T-cell (primary cell): Measurements from ENCODE around the gene SLC2A9. TPM values are rescaled to one million over a fixed set of nuclear protein-coding genes. Genes with fewer than 3 reads are reported as not detected.

ENCODE experiments used
- ATAC-seq, 4 experiments: fragments of 200-7000 bp in 3 of 4; fragments of 150-1000 bp in 1 of 4; cut with Tn5 transposase; replicated peaks in 1 of 4; 1 replicate in 3 of 4; 2 replicates in 1 of 4; pipeline ENCODE4 v1.10.0; 2021; ENCODE audit warnings: moderate library complexity in 3 of 4, mild to moderate bottlenecking in 2 of 4, moderate number of reproducible peaks in 1 of 4
- CTCF ChIA-PET, 2 donors: fragments of 300-600 bp; sonication (Branson Sonifier 250); formaldehyde crosslinking; loops; one replicate each; lab custom pipeline; 2022; ENCODE audit warnings: antibody characterized with exemption in 2 of 2; lab: Charles Lee
- POLR2A ChIA-PET, 2 donors: fragments of 300-600 bp; sonication (Branson Sonifier 250); formaldehyde crosslinking; loops; one replicate each; lab custom pipeline; 2022; ENCODE audit warnings: antibody characterized with exemption in 2 of 2; lab: Charles Lee
- DNase-seq, 35 experiments: peaks; one replicate each; pipeline versions ENCODE4 v3.0.0 to v3.0.0-alpha.2; 2013 to 2023
- H3K27ac ChIP-seq: one replicate; pipeline ENCODE4 v1.5.1; 2013; ENCODE audit warnings: low read length
- H3K27me3 ChIP-seq, 2 experiments: replicated peaks in 1 of 2; 1 replicate in 1 of 2; 2 replicates in 1 of 2; pipeline versions ENCODE4 v1.6.1 to v1.7.0; 2013; ENCODE audit warnings: low read length in 1 of 2, mixed read lengths in 1 of 2; ENCODE audit not compliant: control insufficient read depth in 2 of 2, insufficient read depth in 2 of 2; ENCODE audit errors: extremely low read depth in 1 of 2
- H3K36me3 ChIP-seq, 2 donors: 1 replicate in 1 of 2; 2 replicates in 1 of 2; pipeline versions ENCODE4 v1.6.1 to v1.7.0; 2013; ENCODE audit warnings: low read length in 1 of 2; ENCODE audit not compliant: control insufficient read depth in 2 of 2, insufficient read depth in 1 of 2; ENCODE audit errors: extremely low read depth in 1 of 2
- H3K4me1 ChIP-seq, 2 experiments: 1 replicate in 1 of 2; 2 replicates in 1 of 2; pipeline versions ENCODE4 v1.6.1 to v1.7.0; 2013; ENCODE audit warnings: low read length in 2 of 2, mixed read lengths in 1 of 2; ENCODE audit not compliant: insufficient read depth in 2 of 2, control insufficient read depth in 1 of 2; ENCODE audit errors: extremely low read depth in 1 of 2
- H3K4me3 ChIP-seq, 2 donors: 1 replicate in 1 of 2; 2 replicates in 1 of 2; pipeline versions ENCODE4 v1.5.1 to v1.7.0; 2013; ENCODE audit warnings: mild to moderate bottlenecking in 2 of 2, low read length in 1 of 2, moderate library complexity in 1 of 2; ENCODE audit not compliant: control insufficient read depth in 1 of 2; ENCODE audit errors: extremely low read depth in 1 of 2
- H3K9me3 ChIP-seq: 2 replicates; pipeline ENCODE4 v1.7.0; 2013
- H3K27ac Mint-ChIP-seq, 2 donors: one replicate each; pipeline ENCODE4 v1.8.0; 2020 to 2021; ENCODE audit warnings: mild to moderate bottlenecking in 2 of 2, mixed read lengths in 2 of 2
- H3K27me3 Mint-ChIP-seq, 2 donors: one replicate each; pipeline ENCODE4 v1.8.0; 2021 to 2022; ENCODE audit warnings: mixed read lengths in 2 of 2
- H3K36me3 Mint-ChIP-seq: one replicate; pipeline ENCODE4 v1.8.0; 2021; ENCODE audit warnings: mixed read lengths
- H3K4me1 Mint-ChIP-seq, 3 donors: one replicate each; pipeline ENCODE4 v1.8.0; 2020 to 2022; ENCODE audit warnings: mixed read lengths in 3 of 3, mild to moderate bottlenecking in 1 of 3
- H3K4me3 Mint-ChIP-seq, 3 donors: one replicate each; pipeline ENCODE4 v1.8.0; 2020 to 2022; ENCODE audit warnings: mild to moderate bottlenecking in 3 of 3, mixed read lengths in 3 of 3, moderate library complexity in 3 of 3
- H3K9me3 Mint-ChIP-seq, 3 donors: one replicate each; pipeline ENCODE4 v1.8.0; 2020 to 2022; ENCODE audit warnings: mixed read lengths in 3 of 3
- WGBS: methylation state at CpG from one replicate; pipeline ENCODE4 v1.1.5; 2013; ENCODE audit warnings: missing lambda C conversion rate; ENCODE audit not compliant: insufficient coverage; 5-methylcytosine and 5-hydroxymethylcytosine counted together
- total RNA-seq, 35 experiments: library from RNA in 6 of 35; stranded (reverse) in 6 of 35; fragments of 120-200 nt in 1 of 35; gene quantifications; one replicate each; pipeline versions ENCODE4 v1.2.1 to v1.2.4 and lab custom pipeline; 2013 to 2026

Gene SLC2A9
- total RNA-seq, 5 donors from 2014 or later (not counting 1 experiment from before 2014, with no cell fraction given), result 3.0 to 5.2 (median 4.4) TPM

GRCh38 chr4:9976781-9977180, 44.5 kb downstream of the SLC2A9 start:
- Histone ChIP-seq H3K36me3 (no peaks in the 10 kb centered on the region), H3K4me3 (no peak overlapping the region), H3K27me3 (no peaks in the 10 kb centered on the region), H3K4me1 (no peaks in the 10 kb centered on the region), H3K9me3 (no peaks in the 10 kb centered on the region), H3K27ac (no peak overlapping the region)
- H3K4me1 Mint-ChIP-seq, result no peaks in the 10 kb centered on the region
- peaks cover 14% of the 10 kb centered on the region for H3K36me3 Mint-ChIP-seq
- ChIA-PET CTCF (no interaction called here), POLR2A (interaction anchor here in 1 of 2 donors (0.7 kb wide), 1 partner anchor 792 kb away, joined by 3 read pairs; no protein-coding TSS in a partner anchor)
- H3K4me3 Mint-ChIP-seq, result no peak overlapping the region
- ATAC-seq (no peak), DNase-seq (no peak)
- H3K27me3 Mint-ChIP-seq, result no peaks in the 10 kb centered on the region
- no peak overlapping the region for H3K27ac Mint-ChIP-seq
- 81% methylated on average over 2 of the region's 2 CpGs for WGBS
- peaks cover 4 to 15% (median 8%) of the 10 kb centered on the region in 3 donors for H3K9me3 Mint-ChIP-seq

- H3K4me1 ChIP-seq, result no peaks in the 10 kb centered on the region
- no peaks in the 10 kb centered on the region for H3K27me3 Mint-ChIP-seq
- CTCF ChIA-PET, result no interaction called here
- no peak for DNase-seq
- peaks cover 4 to 15% (median 8%) of the 10 kb centered on the region in 3 donors for H3K9me3 Mint-ChIP-seq
- POLR2A ChIA-PET, result interaction anchor here in 1 of 2 donors (0.7 kb wide), 1 partner anchor 792 kb away, joined by 3 read pairs; no protein-coding TSS in a partner anchor
- H3K4me1 Mint-ChIP-seq, result no peaks in the 10 kb centered on the region
- H3K36me3 ChIP-seq, result no peaks in the 10 kb centered on the region
- H3K27ac ChIP-seq, result no peak overlapping the region
- H3K4me3 ChIP-seq, result no peak overlapping the region
- WGBS, result no CpG with 5 or more reads among the region's 1 CpG
- peaks cover 14% of the 10 kb centered on the region for H3K36me3 Mint-ChIP-seq
- no peak for ATAC-seq
- H3K27me3 ChIP-seq, result no peaks in the 10 kb centered on the region
- no peak overlapping the region for H3K4me3 Mint-ChIP-seq
- no peaks in the 10 kb centered on the region for H3K9me3 ChIP-seq
- H3K27ac Mint-ChIP-seq, result no peak overlapping the region
Measured at GRCh38 chr4:9976293-9976692, 45.0 kb downstream of the SLC2A9 start.

GRCh38 chr4:9971711-9972110, 49.6 kb downstream of the SLC2A9 start:
- no peaks in the 10 kb centered on the region for H3K27me3 Mint-ChIP-seq
- no peak overlapping the region for H3K27ac Mint-ChIP-seq
- Histone ChIP-seq H3K36me3 (no peaks in the 10 kb centered on the region), H3K27ac (no peak overlapping the region), H3K9me3 (no peaks in the 10 kb centered on the region), H3K4me3 (no peak overlapping the region), H3K27me3 (peaks cover 0 to 6% of the 10 kb centered on the region in 2 experiments), H3K4me1 (no peaks in the 10 kb centered on the region)
- H3K4me1 Mint-ChIP-seq, result no peaks in the 10 kb centered on the region
- 57% methylated on average over 3 of the region's 3 CpGs for WGBS
- ChIA-PET POLR2A (interaction anchor here in 1 of 2 donors (0.6 kb wide), 1 partner anchor 572 kb away, joined by 3 read pairs; no protein-coding TSS in a partner anchor), CTCF (no interaction called here)
- ATAC-seq (no peak), DNase-seq (no peak)
- peaks cover 15% of the 10 kb centered on the region for H3K36me3 Mint-ChIP-seq
- no peak overlapping the region for H3K4me3 Mint-ChIP-seq
- peaks cover 0 to 13% (median 8%) of the 10 kb centered on the region in 3 donors for H3K9me3 Mint-ChIP-seq

GRCh38 chr4:9970399-9971011, 50.8 kb downstream of the SLC2A9 start:
- Histone ChIP-seq H3K36me3 (no peaks in the 10 kb centered on the region), H3K4me1 (no peaks in the 10 kb centered on the region), H3K27me3 (peaks cover 0 to 6% of the 10 kb centered on the region in 2 experiments), H3K9me3 (no peaks in the 10 kb centered on the region), H3K4me3 (no peak overlapping the region), H3K27ac (no peak overlapping the region)
- ATAC-seq (no peak), DNase-seq (no peak)
- Mint-ChIP-seq H3K27ac (no peak overlapping the region), H3K27me3 (no peaks in the 10 kb centered on the region), H3K4me3 (no peak overlapping the region), H3K9me3 (peaks cover 0 to 13% (median 8%) of the 10 kb centered on the region in 3 donors), H3K4me1 (no peaks in the 10 kb centered on the region), H3K36me3 (peaks cover 15% of the 10 kb centered on the region)
- ChIA-PET CTCF (no interaction called here), POLR2A (no interaction called here)
- WGBS, result no CpG with 5 or more reads among the region's 6 CpGs

GRCh38 chr4:9969526-9970398, 51.5 kb downstream of the SLC2A9 start:
- CTCF ChIA-PET, result no interaction called here
- H3K4me1 Mint-ChIP-seq, result no peaks in the 10 kb centered on the region
- Histone ChIP-seq H3K4me3 (no peak overlapping the region), H3K9me3 (no peaks in the 10 kb centered on the region), H3K4me1 (no peaks in the 10 kb centered on the region), H3K27me3 (peaks cover 0 to 6% of the 10 kb centered on the region in 2 experiments), H3K36me3 (no peaks in the 10 kb centered on the region), H3K27ac (no peak overlapping the region)
- DNase-seq, result no peak
- H3K4me3 Mint-ChIP-seq, result no peak overlapping the region
- H3K36me3 Mint-ChIP-seq, result peaks cover 15% of the 10 kb centered on the region
- POLR2A ChIA-PET, result no interaction called here
- H3K9me3 Mint-ChIP-seq, result peaks cover 0 to 13% (median 8%) of the 10 kb centered on the region in 3 donors
- H3K27me3 Mint-ChIP-seq, result no peaks in the 10 kb centered on the region
- 100% methylated on average over 2 of the region's 7 CpGs for WGBS
- no peak overlapping the region for H3K27ac Mint-ChIP-seq
- ATAC-seq, result no peak

GRCh38 chr4:9968472-9968871, 52.8 kb downstream of the SLC2A9 start:
- Mint-ChIP-seq H3K4me1 (no peaks in the 10 kb centered on the region), H3K27ac (no peak overlapping the region), H3K4me3 (no peak overlapping the region), H3K36me3 (peaks cover 15% of the 10 kb centered on the region), H3K9me3 (peaks cover 0 to 13% (median 8%) of the 10 kb centered on the region in 3 donors), H3K27me3 (no peaks in the 10 kb centered on the region)
- no peak for DNase-seq
- Histone ChIP-seq H3K4me3 (no peak overlapping the region), H3K9me3 (no peaks in the 10 kb centered on the region), H3K27me3 (peaks cover 0 to 6% of the 10 kb centered on the region in 2 experiments), H3K4me1 (no peaks in the 10 kb centered on the region), H3K27ac (no peak overlapping the region), H3K36me3 (no peaks in the 10 kb centered on the region)
- POLR2A ChIA-PET, result no interaction called here
- CTCF ChIA-PET, result no interaction called here
- no peak for ATAC-seq
